ENCODE measurements around the gene RAI1.

- no peak for TF ChIP-seq RELA (IDR thresholded peaks at IDR 0.05; ENCODE audit: borderline replicate concordance, partially characterized antibody)
- no peak for TF ChIP-seq ATF2 (IDR thresholded peaks at IDR 0.05; ENCODE audit: low read length)
- no peak for TF ChIP-seq ZNF24 (IDR thresholded peaks at IDR 0.05)
- TF ChIP-seq POLR2A (IDR thresholded peaks at IDR 0.05; ENCODE audit: low read depth, low read length): no peak
- TF ChIP-seq ZNF217 (IDR thresholded peaks at IDR 0.05): no peak
- TF ChIP-seq EP300 (IDR thresholded peaks at IDR 0.05; ENCODE audit: borderline replicate concordance in 1 of 2, control insufficient read depth in 1 of 2, low read depth in 2 of 2, low read length in 2 of 2): no peak
- no peak for TF ChIP-seq CTCF (IDR thresholded peaks at IDR 0.05 in 2 of 3, conservative IDR thresholded peaks at IDR 0.05 in 1 of 3; ENCODE audit: control insufficient read depth in 2 of 3, extremely low read depth in 1 of 3, insufficient read depth in 1 of 3, low read depth in 3 of 3, low read length in 3 of 3)
- no peak for TF ChIP-seq ZZZ3 (IDR thresholded peaks at IDR 0.05; ENCODE audit: control insufficient read depth, insufficient read length, low read depth)
- no peak for TF ChIP-seq POLR2AphosphoS5 (IDR thresholded peaks at IDR 0.05; ENCODE audit: low read length)
Observed at GRCh38 chr17:17760872-17761550, 79.8 kb downstream of the RAI1 start.
